Ammon's horn (tissue), 1 donor: Measurements from ENCODE around the gene RIT2.
"Not testable (repeated sequence)": the region's sequence is repeated elsewhere in the genome, so short reads cannot be mapped to it uniquely, and the experiment has no call there.

Experiments
- DNase-seq: peaks from one replicate; pipeline ENCODE4 v3.0.0-alpha.2; 2016; ENCODE audit warnings: low spot score

The RIT2 gene

GRCh38 chr18:42760290-42760689, 355.2 kb downstream of the RIT2 start:
- no peak for DNase-seq

GRCh38 chr18:42758852-42759251, 356.6 kb downstream of the RIT2 start:
- no peak for DNase-seq

GRCh38 chr18:42756214-42756613, 359.3 kb downstream of the RIT2 start:
- peak; percentile 6 for DNase-seq

GRCh38 chr18:42752916-42753315, 362.6 kb downstream of the RIT2 start:
- no peak for DNase-seq

- no peak for DNase-seq
Measured at GRCh38 chr18:42746794-42747193, 368.7 kb downstream of the RIT2 start.

GRCh38 chr18:42745931-42746330, 369.6 kb downstream of the RIT2 start:
- no peak for DNase-seq

GRCh38 chr18:42745171-42745570, 370.3 kb downstream of the RIT2 start:
- no peak for DNase-seq

- DNase-seq: no peak
Measured at GRCh38 chr18:42743373-42744138, 371.9 kb downstream of the RIT2 start.

GRCh38 chr18:42742969-42743368, 372.5 kb downstream of the RIT2 start:
- DNase-seq: no peak

- DNase-seq: no peak
Measured at GRCh38 chr18:42742474-42742873, 373.0 kb downstream of the RIT2 start.

- DNase-seq: not testable (repeated sequence)
Measured at GRCh38 chr18:42741805-42742347, 373.6 kb downstream of the RIT2 start.

GRCh38 chr18:42741299-42741698, 374.2 kb downstream of the RIT2 start:
- DNase-seq: not testable (repeated sequence)

- DNase-seq: no peak
Measured at GRCh38 chr18:42736074-42736473, 379.4 kb downstream of the RIT2 start.

- DNase-seq: no peak
Measured at GRCh38 chr18:42734520-42734919, 381.0 kb downstream of the RIT2 start.

GRCh38 chr18:42730272-42730671, 385.2 kb downstream of the RIT2 start:
- DNase-seq: no peak

- DNase-seq: peak; percentile 56
Measured at GRCh38 chr18:42719221-42719620, 396.3 kb downstream of the RIT2 start.

- DNase-seq: no peak
Measured at GRCh38 chr18:42712065-42712464, 403.4 kb downstream of the RIT2 start.

- no peak for DNase-seq
Measured at GRCh38 chr18:42707080-42707479, 408.4 kb downstream of the RIT2 start.

GRCh38 chr18:42706618-42707017, 408.9 kb downstream of the RIT2 start:
- DNase-seq: no peak

- DNase-seq: no peak
Measured at GRCh38 chr18:42706029-42706608, 409.4 kb downstream of the RIT2 start.
